GM12878 (cell line): ENCODE data around the gene GCNT2. TPM values are rescaled to one million over a fixed set of nuclear protein-coding genes. Genes with fewer than 3 reads are reported as not detected.

Experiments
- ATAC-seq: fragments of 200-7000 bp; cut with Tn5 transposase; 3 replicates; pipeline ENCODE4 v1.9.1; 2020; ENCODE audit warnings: mild to moderate bottlenecking, moderate library complexity
- BruUV-seq: library from RNA; stranded (reverse); fragments of 400-500 nt; replicated peaks from 2 replicates; lab custom pipeline; 2021; lab: Mats Ljungman, UMichigan
- CTCF ChIA-PET: fragments of 300-600 bp; sonication (Branson Sonifier 250); formaldehyde crosslinking; extraction: SDS; loops from one replicate; lab custom pipeline; 2021; ENCODE audit warnings: inconsistent platforms; lab: Yijun Ruan, JAX
- POLR2A ChIA-PET: fragments of 350-600 bp; formaldehyde crosslinking; extraction: SDS; loops from one replicate; lab custom pipeline; 2021; ENCODE audit warnings: inconsistent platforms; lab: Charles Lee
- RAD21 ChIA-PET: fragments of 300-600 bp; sonication (Branson Sonifier 250); formaldehyde crosslinking; loops from one replicate; lab custom pipeline; 2023; ENCODE audit warnings: antibody characterized with exemption; ENCODE audit not compliant: unreplicated experiment; lab: Charles Lee
- SMC1A ChIA-PET: fragments of 300-600 bp; sonication (Branson Sonifier 250); formaldehyde crosslinking; loops from one replicate; lab custom pipeline; 2023; ENCODE audit not compliant: unreplicated experiment, uncharacterized antibody; lab: Charles Lee
- DNase-seq: peaks from one replicate; pipeline ENCODE4 v3.0.0-alpha.2; 2011; ENCODE audit warnings: low read depth, low spot score
- FAIRE-seq: peaks from 3 replicates; lab custom pipeline; 2011; peaks lifted over from hg19 to GRCh38; lab: Jason Lieb, UNC
- H2AFZ ChIP-seq: 2 replicates; pipeline ENCODE4 v1.6.0; 2011; ENCODE audit warnings: low read depth, low read length, control low read depth; ENCODE audit not compliant: control insufficient read depth
- H3K27ac ChIP-seq: 2 replicates; pipeline ENCODE4 v1.5.1; 2011; ENCODE audit warnings: control low read depth; ENCODE audit not compliant: control insufficient read depth, insufficient read depth
- H3K27me3 ChIP-seq, 2 experiments: replicated peaks in 1 of 2; 2 replicates each; pipeline versions ENCODE4 v1.6.0 to v1.6.1; 2011; ENCODE audit warnings: low read length in 1 of 2; ENCODE audit not compliant: control insufficient read depth in 2 of 2, insufficient read depth in 2 of 2
- H3K36me3 ChIP-seq, 2 experiments: 2 replicates each; pipeline ENCODE4 v1.5.1; 2011; ENCODE audit warnings: low read length in 1 of 2; ENCODE audit not compliant: control insufficient read depth in 2 of 2, insufficient read depth in 2 of 2
- H3K4me1 ChIP-seq: 2 replicates; pipeline ENCODE4 v1.6.1; 2011; ENCODE audit warnings: mild to moderate bottlenecking, low read length, moderate library complexity, mixed read lengths; ENCODE audit not compliant: control insufficient read depth, insufficient read depth
- H3K4me2 ChIP-seq: 2 replicates; pipeline ENCODE4 v1.6.0; 2011; ENCODE audit warnings: control low read depth; ENCODE audit not compliant: control insufficient read depth, insufficient read depth
- H3K4me3 ChIP-seq: fragments of 200-600 bp; sonication (generic); 2 replicates; pipeline ENCODE4 v1.5.1; 2016
- H3K79me2 ChIP-seq: 2 replicates; pipeline ENCODE4 v1.6.0; 2011; ENCODE audit warnings: low read length; ENCODE audit not compliant: control insufficient read depth, insufficient read depth
- H3K9ac ChIP-seq: 2 replicates; pipeline ENCODE4 v1.8.0; 2011; ENCODE audit warnings: low read length, control low read depth, mixed read lengths; ENCODE audit not compliant: control insufficient read depth, insufficient read depth
- H3K9me3 ChIP-seq: replicated peaks from 3 replicates; pipeline ENCODE4 v1.5.1; 2011; ENCODE audit warnings: mild to moderate bottlenecking, low read length; ENCODE audit not compliant: control insufficient read depth, insufficient read depth
- H4K20me1 ChIP-seq: 2 replicates; pipeline ENCODE4 v1.6.0; 2011; ENCODE audit not compliant: control insufficient read depth, insufficient read depth
- IKZF2 ChIP-seq, 2 experiments: fragments of 450-650 bp; IDR thresholded peaks; 2 replicates each; pipeline ENCODE4 v1.6.1; 2017; ENCODE audit warnings: mild to moderate bottlenecking in 2 of 2, moderate library complexity in 2 of 2
- NR2C2 ChIP-seq: IDR thresholded peaks from 2 replicates; pipeline ENCODE4 v1.6.1; 2011; ENCODE audit warnings: borderline replicate concordance, low read depth; ENCODE audit not compliant: control insufficient read depth, insufficient read length
- RUNX3 ChIP-seq: IDR thresholded peaks from 2 replicates; pipeline ENCODE4 v1.6.1; 2012; ENCODE audit warnings: low read length, inconsistent platforms
- WGBS: methylation state at CpG from one replicate; pipeline ENCODE4 v1.1.6; 2016; ENCODE audit warnings: low lambda C conversion rate; ENCODE audit not compliant: insufficient replicate concordance, insufficient coverage; ENCODE audit errors: missing lambda C conversion rate; 5-methylcytosine and 5-hydroxymethylcytosine counted together
- in situ Hi-C: fragments of 300-500 bp; cut with MboI; formaldehyde crosslinking; loops from 9 replicates; pipeline ENCODE4 v1.14.3; 2018; ENCODE audit warnings: mixed read lengths
- intact Hi-C: fragments of 100-400 bp; cut with micrococcal nuclease; formaldehyde crosslinking; loops from one replicate; pipeline ENCODE4 v1.14.2; 2022; ENCODE audit not compliant: unreplicated experiment
- polyA plus RNA-seq, 11 experiments: library from polyadenylated mRNA; depleted of rRNA in 4 of 11; unstranded in 6 of 11; stranded (reverse) in 5 of 11; fragments of >200 nt; fragmentation: Nextera tagmentation in 4 of 11; fragmentation: Illumina TruSeq in 1 of 11; extraction: Ambion mirVana in 4 of 11; extraction: Trizol in 1 of 11; gene quantifications; 1 replicate in 1 of 11; 2 replicates in 10 of 11; pipeline versions ENCODE4 v1.2.1 to v1.2.3, GENCODE V29; 2011 to 2016; ENCODE audit warnings: inconsistent platforms in 2 of 11, missing spikeins in 2 of 11, low read depth in 1 of 11
- total RNA-seq, 4 experiments: library from RNA; depleted of rRNA in 3 of 4; stranded (reverse); fragments of >200 nt in 3 of 4; fragmentation: Illumina TruSeq in 1 of 4; extraction: Trizol in 1 of 4; gene quantifications; 2 replicates each; pipeline versions ENCODE4 v1.2.1 to v1.2.3, GENCODE V29; 2013 to 2021
- TF ChIP-seq, protein P1 (sequence below): IDR thresholded peaks from 2 replicates; pipeline ENCODE4 v1.6.1; 2011; ENCODE audit warnings: borderline replicate concordance, low read depth, mild to moderate bottlenecking, moderate library complexity, mixed read lengths, low read length; ENCODE audit not compliant: insufficient read depth; ENCODE audit errors: extremely low read length
- TF ChIP-seq, protein P2 (sequence below): IDR thresholded peaks from 2 replicates; pipeline ENCODE4 v1.6.1; 2012; ENCODE audit warnings: low read depth, low read length, improper control_type of control experiment

Gene GCNT2
- total and polyA plus RNA-seq, 10 of the 15 experiments (the other 5 are each of a cell fraction or from before 2014, with no cell fraction given), result 5.0 to 21.6 (median 11.9) TPM

DNA sequence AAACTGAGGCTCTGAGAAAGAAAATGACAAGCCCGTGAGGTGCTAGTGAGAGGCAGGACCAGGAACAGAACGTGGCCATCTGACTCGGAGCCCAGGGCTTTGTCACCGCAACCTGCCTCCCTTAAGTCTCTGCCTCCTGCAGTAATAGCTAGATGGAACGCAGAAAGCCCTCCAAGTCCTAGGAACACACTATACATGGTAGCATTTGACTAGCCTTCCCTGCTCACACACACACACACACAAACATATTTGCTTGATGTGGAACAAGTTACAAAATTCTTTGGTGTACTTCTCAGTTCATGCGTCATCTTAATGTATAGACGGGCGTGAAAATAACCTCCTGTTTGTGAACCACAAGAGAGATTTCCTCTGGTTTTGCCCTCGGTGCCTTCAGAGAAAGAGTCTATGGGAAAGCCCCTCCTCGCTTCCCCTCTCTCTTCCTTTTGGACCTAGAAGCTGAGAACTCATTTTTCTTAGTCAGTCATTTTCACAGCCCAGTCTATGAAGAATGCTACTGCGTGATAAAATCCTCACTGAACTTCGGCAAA is 134.4 kb downstream of the GCNT2 start:
- WGBS, result 11% methylated on average over 12 of the region's 12 CpGs
- POLR2A ChIA-PET, result interaction anchor here (0.7 kb wide), 1 partner anchor 87 kb away, joined by 4 read pairs; no protein-coding TSS in a partner anchor
- peak; percentile 64 for ATAC-seq

More for the DNA sequence above, 134.4 kb downstream of the GCNT2 start:
- Histone ChIP-seq H3K27me3 (no peaks in the 10 kb centered on the region), H3K4me2 (peak overlapping the region; percentile 31), H2AFZ (peak overlapping the region; percentile 58), H3K36me3 (no peaks in the 10 kb centered on the region), H4K20me1 (no peaks in the 10 kb centered on the region), H3K4me3 (no peak overlapping the region), H3K27ac (no peak overlapping the region), H3K9ac (no peak overlapping the region), H3K4me1 (0 out of 2 replicates have a peak, but pooled peaks cover 4% of the 10 kb centered on the region), H3K79me2 (no peaks in the 10 kb centered on the region), H3K9me3 (no peaks in the 10 kb centered on the region)
- ChIA-PET CTCF (no interaction called here), SMC1A (interaction anchor here (1.4 kb wide), 1 partner anchor 12 kb away, joined by 3 read pairs; no protein-coding TSS in a partner anchor), RAD21 (interaction anchor here (1.1 kb wide), 2 partner anchors 11 to 130 kb away, joined by 3 read pairs; no protein-coding TSS in a partner anchor)
- intact Hi-C loops (no loop called here), in situ Hi-C loops (no loop called here)
- BruUV-seq, result no TSS peak
- DNase-seq (peak; percentile 20), FAIRE-seq (peak; percentile 23)
- TF ChIP-seq, protein P1, sequence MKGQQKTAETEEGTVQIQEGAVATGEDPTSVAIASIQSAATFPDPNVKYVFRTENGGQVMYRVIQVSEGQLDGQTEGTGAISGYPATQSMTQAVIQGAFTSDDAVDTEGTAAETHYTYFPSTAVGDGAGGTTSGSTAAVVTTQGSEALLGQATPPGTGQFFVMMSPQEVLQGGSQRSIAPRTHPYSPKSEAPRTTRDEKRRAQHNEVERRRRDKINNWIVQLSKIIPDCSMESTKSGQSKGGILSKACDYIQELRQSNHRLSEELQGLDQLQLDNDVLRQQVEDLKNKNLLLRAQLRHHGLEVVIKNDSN, result no peak
- TF ChIP-seq NR2C2 (no peak), IKZF2 (IDR thresholded peaks at IDR 0.05) (peak in 1 of 2 experiments; percentile 47; a peak in 1 of 4 replicates), RUNX3 (peak; percentile 46; the same call in 1 of the 2 replicates)
- TF ChIP-seq, protein P2, sequence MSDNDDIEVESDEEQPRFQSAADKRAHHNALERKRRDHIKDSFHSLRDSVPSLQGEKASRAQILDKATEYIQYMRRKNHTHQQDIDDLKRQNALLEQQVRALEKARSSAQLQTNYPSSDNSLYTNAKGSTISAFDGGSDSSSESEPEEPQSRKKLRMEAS, result no peak
